Peyer's patch (tissue), 4 donors: Measurements from ENCODE around the gene CD63.

Experiments used
- CTCF ChIP-seq, 6 experiments: fragments of 450-650 bp in 4 of 6; fragments of 200-600 bp in 2 of 6; sonication (generic) in 1 of 6; IDR thresholded peaks; one replicate each; pipeline ENCODE4 v1.5.1; 2017 to 2019; ENCODE audit warnings: antibody characterized with exemption in 6 of 6, mild to moderate bottlenecking in 3 of 6, moderate library complexity in 1 of 6
- POLR2A ChIP-seq, 2 donors: fragments of 450-650 bp; IDR thresholded peaks; one replicate each; pipeline ENCODE4 v1.5.1; 2017; ENCODE audit warnings: antibody characterized with exemption in 2 of 2, mild to moderate bottlenecking in 2 of 2, moderate library complexity in 2 of 2

- peak; percentile 83 to 98 (median 98) for TF ChIP-seq CTCF (IDR thresholded peaks at IDR 0.05)
- TF ChIP-seq POLR2A (IDR thresholded peaks at IDR 0.05): no peak
Observed at GRCh38 chr12:55738123-55739024, 9.6 kb upstream of the CD63 start.
